ENCODE data around the gene FBXL14. TPM values are rescaled to one million over a fixed set of nuclear protein-coding genes. Genes with fewer than 3 reads are reported as not detected.

The FBXL14 gene
- total RNA-seq, 4 donors from 2014 or later, result 5.4 to 12.4 (median 7.6) TPM

DNA sequence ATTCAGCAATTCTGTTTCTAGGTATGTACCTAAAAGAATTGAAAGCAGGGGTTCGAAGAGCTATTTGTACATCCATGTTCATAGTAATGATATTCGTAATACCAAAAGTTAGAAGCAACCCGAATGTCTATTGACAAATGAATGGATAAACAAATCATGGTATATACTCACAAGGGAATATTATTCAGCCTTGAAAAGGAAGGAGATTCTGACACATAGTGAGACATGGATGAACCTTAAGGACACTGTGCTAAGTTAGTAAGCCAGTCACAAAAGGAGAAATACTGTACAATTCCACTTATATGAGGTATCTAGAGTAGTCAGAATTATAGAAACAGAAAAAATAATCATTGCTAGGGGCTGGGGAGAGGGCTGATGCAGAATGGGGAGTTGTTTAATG is 4.4 kb upstream of the FBXL14 start:
- Histone ChIP-seq H3K4me1 (peaks cover 18% of the 10 kb centered on the region), H3K27me3 (no peaks in the 10 kb centered on the region), H3K36me3 (no peaks in the 10 kb centered on the region), H3K27ac (no peak overlapping the region), H3K4me3 (no peak overlapping the region), H3K9me3 (no peaks in the 10 kb centered on the region)
- WGBS, result 99% methylated on average over 3 of the region's 3 CpGs
- TF ChIP-seq, protein P1, sequence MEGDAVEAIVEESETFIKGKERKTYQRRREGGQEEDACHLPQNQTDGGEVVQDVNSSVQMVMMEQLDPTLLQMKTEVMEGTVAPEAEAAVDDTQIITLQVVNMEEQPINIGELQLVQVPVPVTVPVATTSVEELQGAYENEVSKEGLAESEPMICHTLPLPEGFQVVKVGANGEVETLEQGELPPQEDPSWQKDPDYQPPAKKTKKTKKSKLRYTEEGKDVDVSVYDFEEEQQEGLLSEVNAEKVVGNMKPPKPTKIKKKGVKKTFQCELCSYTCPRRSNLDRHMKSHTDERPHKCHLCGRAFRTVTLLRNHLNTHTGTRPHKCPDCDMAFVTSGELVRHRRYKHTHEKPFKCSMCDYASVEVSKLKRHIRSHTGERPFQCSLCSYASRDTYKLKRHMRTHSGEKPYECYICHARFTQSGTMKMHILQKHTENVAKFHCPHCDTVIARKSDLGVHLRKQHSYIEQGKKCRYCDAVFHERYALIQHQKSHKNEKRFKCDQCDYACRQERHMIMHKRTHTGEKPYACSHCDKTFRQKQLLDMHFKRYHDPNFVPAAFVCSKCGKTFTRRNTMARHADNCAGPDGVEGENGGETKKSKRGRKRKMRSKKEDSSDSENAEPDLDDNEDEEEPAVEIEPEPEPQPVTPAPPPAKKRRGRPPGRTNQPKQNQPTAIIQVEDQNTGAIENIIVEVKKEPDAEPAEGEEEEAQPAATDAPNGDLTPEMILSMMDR (IDR thresholded peaks at IDR 0.05), result no peak
- no peak for DNase-seq (ENCODE audit: low spot score in 2 of 2)

DNA sequence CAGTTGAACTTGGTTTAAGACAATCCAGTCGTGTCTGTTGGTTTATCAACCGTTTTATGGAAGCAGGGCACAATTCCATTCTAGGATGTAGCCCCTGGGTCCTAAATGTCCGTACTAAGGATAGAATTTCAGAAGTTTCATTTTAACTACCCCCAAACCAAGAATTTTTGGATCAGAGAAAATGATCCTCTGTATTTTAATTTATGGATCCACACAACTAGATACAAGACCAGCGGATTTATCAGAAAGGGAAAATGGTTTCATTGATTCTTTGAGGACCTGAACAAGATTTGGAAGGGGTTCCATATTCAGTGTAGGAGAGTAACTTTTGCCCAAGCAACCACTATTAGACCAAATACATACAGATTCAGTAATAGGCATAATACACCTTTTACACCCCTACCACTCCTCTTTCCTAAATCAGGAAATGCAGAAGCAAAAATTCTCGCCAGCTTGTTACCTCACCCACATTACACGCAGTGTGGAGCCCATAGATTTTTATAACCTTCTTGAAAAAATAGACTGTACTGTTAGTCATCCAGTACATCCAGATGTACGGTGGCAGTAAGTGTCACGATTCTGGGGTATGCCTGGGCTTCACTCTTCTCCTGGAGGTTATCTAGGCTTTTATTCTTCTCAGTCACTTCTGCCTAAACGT is 1.4 kb upstream of the FBXL14 start:
- peak overlapping the region; percentile 90 for H3K4me3 ChIP-seq
- no peak for TF ChIP-seq EP300 (IDR thresholded peaks at IDR 0.05)
- no peak for TF ChIP-seq POLR2A (IDR thresholded peaks at IDR 0.05)
- no peak for TF ChIP-seq POLR2AphosphoS5 (IDR thresholded peaks at IDR 0.05)
- TF ChIP-seq, protein P1 (IDR thresholded peaks at IDR 0.05), result no peak

DNA sequence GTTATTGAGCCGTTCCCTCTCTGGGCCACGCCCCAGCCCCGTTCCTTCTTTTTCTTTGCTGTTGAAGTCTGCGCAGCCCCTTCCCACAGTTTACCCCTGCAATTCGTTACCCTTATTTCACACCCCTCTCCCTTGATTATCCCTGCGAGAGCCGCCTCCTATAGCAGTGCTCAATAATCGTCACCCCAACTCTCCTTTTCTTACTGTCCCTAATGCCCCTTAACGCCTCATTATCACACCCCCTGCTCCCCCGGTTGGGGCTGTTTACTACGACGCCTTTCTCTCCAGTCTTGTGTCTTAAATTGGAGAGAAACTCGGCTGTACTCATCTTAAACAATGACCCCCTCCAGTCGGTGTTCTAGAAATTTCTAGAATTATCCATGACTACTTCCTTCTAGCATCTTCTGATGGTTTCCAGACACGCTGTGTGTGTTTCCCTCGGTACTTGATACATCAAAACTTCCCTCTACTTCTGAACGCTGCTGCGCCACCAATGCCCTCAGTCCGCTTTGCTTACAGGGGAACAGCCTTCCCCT is 713 bp upstream of the FBXL14 start:
- peak overlapping the region; percentile 90 for H3K4me3 ChIP-seq
- WGBS, result 10% methylated on average over 19 of the region's 19 CpGs
- no peak for DNase-seq (ENCODE audit: low spot score in 2 of 2)
- TF ChIP-seq EP300 (IDR thresholded peaks at IDR 0.05) (no peak), POLR2A (IDR thresholded peaks at IDR 0.05) (no peak), POLR2AphosphoS5 (IDR thresholded peaks at IDR 0.05) (no peak)
- TF ChIP-seq, protein P1 (IDR thresholded peaks at IDR 0.05), result no peak
- peak overlapping the region; percentile 96 for H3K27ac ChIP-seq
- peaks cover 48% of the 10 kb centered on the region for H3K4me1 ChIP-seq
- no peaks in the 10 kb centered on the region for H3K36me3 ChIP-seq
- H3K27me3 ChIP-seq, result no peaks in the 10 kb centered on the region
- H3K9me3 ChIP-seq, result no peaks in the 10 kb centered on the region

More for the DNA sequence above, 1.4 kb upstream of the FBXL14 start:
- H3K36me3 ChIP-seq, result no peaks in the 10 kb centered on the region
- 75% methylated on average over 9 of the region's 9 CpGs for WGBS
- peak overlapping the region; percentile 96 for H3K27ac ChIP-seq
- H3K4me1 ChIP-seq, result peaks cover 40% of the 10 kb centered on the region
- H3K9me3 ChIP-seq, result no peaks in the 10 kb centered on the region
- H3K27me3 ChIP-seq, result no peaks in the 10 kb centered on the region
- DNase-seq (ENCODE audit: low spot score in 2 of 2), result no peak

DNA sequence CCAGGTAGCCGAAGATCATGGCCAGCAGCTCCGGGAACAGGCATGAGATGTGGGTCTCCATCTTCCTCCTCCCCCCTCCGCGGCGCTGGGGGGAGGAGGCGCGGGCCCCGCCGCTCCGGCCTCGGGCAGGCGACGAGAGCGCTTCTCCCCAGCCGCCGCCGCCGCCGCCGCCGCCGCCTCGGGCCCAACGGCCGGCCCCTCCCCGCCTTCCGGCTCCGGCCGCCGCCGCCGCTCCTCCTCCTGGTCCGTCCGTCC is 448 bp downstream of the FBXL14 start:
- peak overlapping the region; percentile 96 for H3K27ac ChIP-seq
- H3K27me3 ChIP-seq, result no peaks in the 10 kb centered on the region
- no peak for TF ChIP-seq POLR2AphosphoS5 (IDR thresholded peaks at IDR 0.05)
- peaks cover 56% of the 10 kb centered on the region for H3K4me1 ChIP-seq
- DNase-seq (ENCODE audit: low spot score in 2 of 2), result no peak
- peak overlapping the region; percentile 90 for H3K4me3 ChIP-seq
- H3K9me3 ChIP-seq, result no peaks in the 10 kb centered on the region
- no peaks in the 10 kb centered on the region for H3K36me3 ChIP-seq
- no CpG with 5 or more reads among the region's 34 CpGs for WGBS

DNA sequence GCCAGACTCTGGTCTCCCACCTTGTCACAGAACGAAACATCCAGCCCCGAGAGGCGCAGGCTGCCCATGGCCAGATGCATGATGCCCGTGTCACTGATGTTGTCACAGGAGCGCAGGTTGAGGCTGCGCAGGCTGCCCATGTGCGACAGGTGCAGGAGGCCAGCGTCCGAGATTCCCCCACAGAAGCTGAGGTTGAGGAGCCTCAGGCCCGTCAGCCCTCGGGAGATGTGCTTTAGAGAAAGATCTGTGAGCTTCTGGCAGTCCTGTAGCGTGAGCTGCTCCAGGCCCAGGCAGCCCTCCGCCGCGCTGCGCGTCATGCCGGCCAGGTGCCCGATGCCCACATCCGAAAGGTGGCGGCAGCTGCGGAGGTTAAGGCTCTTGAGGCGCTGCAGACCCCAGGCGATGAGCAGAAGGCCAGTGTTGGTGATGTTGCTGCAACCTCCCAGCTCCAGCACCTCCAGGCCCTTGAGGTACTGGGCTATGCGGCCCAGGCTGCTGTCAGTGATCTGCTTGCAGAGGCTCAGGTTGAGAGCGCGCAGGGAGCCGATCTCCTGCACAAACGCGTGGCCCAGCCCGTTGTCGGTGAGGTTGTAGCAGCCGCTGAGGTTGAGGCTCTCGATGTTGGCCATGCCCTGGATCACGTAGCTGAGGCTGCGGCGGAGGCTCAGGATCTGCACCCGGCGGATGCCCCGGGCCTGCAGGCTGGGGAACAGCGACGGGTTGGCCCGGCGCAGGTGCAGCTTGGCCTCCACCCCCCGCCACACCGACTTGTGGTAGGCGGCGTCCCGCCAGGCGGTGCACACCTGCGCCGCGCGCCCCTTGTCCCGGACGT is 991 bp downstream of the FBXL14 start:
- Histone ChIP-seq H3K27me3 (no peaks in the 10 kb centered on the region), H3K9me3 (no peaks in the 10 kb centered on the region), H3K4me1 (peaks cover 62% of the 10 kb centered on the region), H3K4me3 (peak overlapping the region; percentile 90), H3K36me3 (no peaks in the 10 kb centered on the region), H3K27ac (peak overlapping the region; percentile 96)
- TF ChIP-seq POLR2A (IDR thresholded peaks at IDR 0.05) (no peak), POLR2AphosphoS5 (IDR thresholded peaks at IDR 0.05) (no peak)
- TF ChIP-seq, protein P1 (IDR thresholded peaks at IDR 0.05), result no peak
- WGBS, result no CpG with 5 or more reads among the region's 56 CpGs
- peak in 1 of 2 donors; percentile 74 for DNase-seq (ENCODE audit: low spot score in 2 of 2)

Measured in suprapubic skin (tissue), 4 donors.